8988T (cell line): ENCODE data around the gene AKNAD1.
"Not testable (repeated sequence)": the region's sequence is repeated elsewhere in the genome, so short reads cannot be mapped to it uniquely, and the experiment has no call there.

Experiments used
- DNase-seq: peaks from one replicate; pipeline ENCODE4 v3.0.0; 2011

The AKNAD1 gene

DNA sequence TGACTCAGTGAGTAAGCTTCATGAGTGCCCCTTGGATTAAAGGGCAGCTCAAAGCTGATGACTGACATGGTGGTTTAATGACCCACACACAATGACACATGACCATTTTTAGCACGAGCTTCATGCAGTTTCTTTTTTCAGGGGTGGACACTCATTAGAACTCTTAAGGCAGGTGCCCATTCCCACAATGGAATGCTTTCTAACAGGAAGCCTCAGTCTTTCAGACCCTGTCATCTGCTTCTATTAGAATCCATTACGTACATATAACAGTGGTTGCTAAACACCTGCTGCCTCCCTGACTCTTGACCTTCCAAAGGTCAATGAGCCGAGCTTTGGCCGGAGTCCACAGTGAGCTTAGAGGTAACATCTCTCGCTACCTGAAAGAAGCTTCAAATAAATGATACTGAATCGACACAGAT lies 27.4 kb downstream of the AKNAD1 start:
- DNase-seq, result no peak

DNA sequence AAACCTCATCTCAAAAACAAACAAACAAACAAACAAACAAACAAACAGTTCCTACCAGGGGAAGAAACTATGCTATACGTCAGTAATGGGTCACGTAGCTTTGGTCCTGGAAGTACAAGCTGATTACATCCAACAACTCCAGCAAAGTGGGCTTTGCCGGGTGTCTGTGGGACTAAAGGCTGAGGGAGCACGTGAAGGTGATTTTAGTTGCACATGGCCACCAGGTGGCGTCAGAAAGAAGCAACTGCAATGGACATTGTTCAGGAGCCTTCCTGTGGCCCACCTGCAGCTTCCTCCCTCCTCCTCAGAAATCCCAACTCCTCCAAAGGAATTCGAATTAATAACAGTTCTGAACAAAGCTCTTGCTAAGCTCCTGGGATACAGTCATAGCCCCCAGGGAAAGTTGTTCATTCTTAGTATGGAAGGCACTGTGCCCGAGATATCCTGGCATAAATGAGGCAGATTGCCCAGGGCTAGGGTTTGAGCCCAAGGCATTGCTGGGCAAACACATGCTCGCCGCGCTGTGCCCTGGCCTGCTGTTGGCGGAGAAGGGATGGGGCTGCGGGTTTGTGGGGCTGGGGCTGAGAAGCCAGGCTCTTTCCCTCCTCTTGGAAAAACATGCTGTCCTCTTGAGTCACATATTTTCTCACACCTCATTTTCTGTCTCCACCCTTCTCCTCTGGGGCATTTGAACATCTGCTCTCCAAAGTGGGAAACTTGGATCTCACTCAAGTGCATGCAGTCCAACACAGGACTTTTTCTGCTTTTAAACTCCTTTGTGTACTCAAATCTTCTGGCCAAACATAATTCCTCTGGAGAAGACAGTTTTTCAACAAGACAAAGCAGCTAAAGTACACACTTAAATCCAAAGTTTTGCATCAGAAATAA lies 28.6 kb downstream of the AKNAD1 start:
- DNase-seq, result peak; percentile 45

DNA sequence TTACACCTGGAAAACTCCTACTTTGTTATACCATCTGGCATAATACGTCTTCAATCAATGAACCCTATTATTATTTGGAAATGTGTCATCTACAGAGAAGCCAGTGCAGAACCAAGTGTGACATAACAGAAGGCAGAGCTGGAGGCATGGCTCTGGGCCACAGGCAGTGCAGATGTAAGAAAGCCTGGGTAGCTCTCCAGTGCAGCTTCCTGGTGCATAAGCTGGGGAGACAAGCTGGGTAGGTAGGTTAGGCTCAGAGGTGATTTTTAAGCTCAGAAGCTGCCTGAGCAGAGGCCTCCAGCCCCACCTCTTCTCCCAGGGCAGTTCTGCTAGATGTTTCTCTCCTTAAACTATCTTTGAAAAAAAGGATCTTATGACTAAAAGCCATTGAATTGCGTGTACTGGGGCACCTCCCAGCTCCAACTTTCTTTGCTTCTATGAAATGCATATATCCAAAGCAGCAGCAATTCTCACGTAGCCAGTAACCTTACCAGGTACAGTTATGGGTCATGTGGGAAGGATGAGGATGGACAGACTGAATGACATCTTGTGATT lies 30.7 kb downstream of the AKNAD1 start:
- DNase-seq, result no peak

DNA sequence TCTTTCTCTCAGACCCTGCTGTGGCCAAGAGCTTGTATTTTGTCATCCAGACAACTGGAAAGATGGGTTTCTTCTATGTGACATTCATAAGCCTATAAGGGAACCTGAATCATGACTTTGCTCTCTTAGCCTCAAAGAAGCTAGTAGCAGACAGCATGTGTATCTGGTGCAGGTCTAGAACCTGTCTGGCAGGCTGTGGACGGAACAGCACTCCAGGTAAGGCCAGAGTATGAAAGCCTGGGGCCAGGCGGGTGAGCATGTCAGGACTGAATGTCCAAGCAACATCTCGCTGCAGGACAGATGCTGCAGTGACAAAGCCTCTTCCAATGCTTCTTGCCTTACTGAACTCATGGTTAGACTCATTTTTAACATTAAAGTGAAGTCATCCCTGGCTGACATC lies 32.8 kb downstream of the AKNAD1 start:
- DNase-seq, result no peak

DNA sequence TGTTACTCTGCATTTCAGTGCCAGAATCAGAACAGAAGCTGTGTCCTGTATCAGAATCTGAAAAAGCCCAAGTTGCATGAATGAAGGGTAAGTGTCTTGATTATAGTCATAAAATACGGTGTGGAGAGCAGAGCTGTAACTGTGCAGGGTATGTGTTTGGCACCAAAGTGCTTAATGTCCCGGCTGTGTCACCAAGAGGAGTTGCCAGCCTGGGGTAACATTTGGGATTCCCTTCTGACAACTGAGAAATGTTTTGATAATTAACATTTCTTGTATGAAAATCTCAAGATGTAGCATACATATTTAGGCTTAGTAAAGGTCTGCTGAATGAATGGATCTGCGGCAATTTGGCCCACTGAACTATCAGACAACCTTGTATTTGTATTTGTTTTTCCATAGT lies 33.3 kb downstream of the AKNAD1 start:
- no peak for DNase-seq

DNA sequence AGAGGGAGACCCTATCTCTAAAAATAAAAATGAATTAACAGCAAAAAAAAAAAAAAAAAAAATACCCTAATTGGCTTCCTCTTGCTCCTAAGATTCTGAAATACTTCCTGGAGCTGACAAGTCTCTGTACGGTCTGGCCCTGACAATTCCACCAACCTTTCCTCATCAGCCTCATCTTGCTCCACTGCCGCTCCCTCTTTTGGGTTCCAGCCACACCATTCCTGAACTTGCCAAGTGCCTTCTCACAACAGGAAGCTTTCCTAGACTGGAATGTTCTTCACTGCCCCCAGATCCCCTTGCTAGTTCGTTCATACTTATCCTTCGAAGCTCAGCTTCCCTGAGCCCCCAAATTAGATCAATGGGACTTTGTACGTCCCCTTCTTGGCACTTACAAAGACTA lies 37.0 kb downstream of the AKNAD1 start:
- no peak for DNase-seq

DNA sequence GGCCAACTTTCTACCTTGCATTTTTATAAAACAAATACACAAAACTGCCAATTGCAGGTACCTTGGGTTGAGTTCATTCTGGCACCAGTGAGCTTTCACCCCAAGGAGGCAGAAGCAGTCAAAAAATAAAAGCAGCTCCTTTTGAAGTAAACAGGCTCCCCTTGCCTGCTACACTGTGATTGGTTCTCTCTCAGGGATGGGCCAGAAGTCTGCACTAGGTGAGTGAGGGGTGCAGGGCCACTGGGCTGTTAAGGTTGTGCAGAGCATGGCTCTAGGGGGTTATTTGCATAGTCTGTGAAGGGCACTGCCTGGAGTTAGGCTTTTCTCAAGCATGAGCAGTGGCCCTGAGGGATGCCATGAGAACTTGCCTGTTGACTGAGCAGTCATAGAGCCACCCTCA lies 39.1 kb downstream of the AKNAD1 start:
- no peak for DNase-seq

DNA sequence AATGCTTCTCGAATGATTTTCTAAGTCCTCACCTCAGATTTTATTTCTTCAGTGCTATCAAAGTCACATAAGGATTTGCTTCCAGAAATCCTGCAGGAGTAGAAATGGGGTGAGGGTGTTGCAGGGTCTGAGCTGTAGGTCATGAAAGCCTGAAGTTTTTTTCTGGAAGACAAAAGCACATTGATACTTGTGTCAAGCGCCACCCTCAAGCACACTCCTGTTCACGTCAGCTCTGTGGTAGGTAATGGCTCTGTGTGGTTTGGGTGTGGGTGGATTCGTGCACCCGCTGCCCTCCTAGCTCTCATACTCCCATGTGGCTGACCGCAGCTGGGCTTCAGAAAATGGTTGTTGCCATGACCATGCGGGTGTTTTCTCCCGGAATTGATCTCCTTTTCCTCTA lies 39.9 kb downstream of the AKNAD1 start:
- DNase-seq, result no peak

DNA sequence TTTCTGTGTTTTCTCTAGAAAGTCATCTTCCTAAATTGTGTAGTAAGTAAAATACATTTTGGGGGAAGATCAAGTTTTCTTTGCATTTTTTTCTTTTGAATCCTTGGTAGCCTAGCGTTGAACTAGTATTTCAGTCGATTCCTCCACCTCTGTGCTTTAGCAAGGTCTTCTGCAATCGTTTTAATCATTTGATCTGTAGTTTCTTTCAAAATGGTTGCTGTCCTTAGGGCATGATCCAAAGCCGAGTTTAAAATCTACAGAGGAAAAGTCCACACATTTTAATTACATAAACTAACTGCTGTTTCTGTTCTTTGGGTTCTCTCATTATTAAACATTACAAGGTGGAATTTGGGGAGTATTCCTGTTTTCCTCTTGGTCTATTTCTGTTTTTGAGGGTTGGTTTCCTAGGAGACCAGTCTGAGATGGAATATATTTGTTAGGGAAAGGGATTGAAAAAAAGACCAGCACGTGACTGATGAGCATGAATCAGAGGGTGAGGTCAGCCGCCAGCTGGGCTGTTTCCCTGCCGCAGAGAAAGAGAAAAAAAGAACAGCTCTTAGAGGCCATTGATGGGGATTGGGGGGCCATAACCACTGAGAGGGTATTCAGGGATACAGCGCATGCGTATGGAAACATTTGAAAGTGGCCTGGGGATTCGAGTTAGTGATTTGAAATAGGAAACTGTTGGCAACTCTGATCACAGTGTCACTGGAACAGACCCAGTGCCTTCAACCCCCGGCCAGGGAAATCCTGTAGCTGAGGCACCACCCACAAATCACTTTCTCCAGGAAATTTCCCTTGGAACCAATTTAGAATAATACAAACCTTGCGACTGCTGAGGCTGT lies 40.6 kb downstream of the AKNAD1 start:
- no peak for DNase-seq

DNA sequence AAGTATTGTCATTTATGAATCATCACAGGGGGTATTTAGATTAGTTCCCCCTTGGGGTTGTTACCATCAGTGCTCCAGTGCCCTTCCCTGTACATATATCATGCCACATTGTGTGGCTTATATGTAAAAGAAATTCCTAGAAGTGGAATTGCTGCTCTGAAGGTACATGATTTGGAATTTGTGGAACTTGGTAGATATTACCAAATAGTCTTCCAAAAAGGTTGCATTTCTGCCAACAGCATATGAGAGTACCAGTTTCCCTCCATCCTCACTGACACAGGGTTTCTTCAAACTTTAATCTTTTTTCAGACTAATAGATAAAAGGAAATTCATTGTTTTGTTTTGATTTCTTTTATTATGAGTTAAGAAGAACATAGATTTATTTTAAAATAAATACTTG lies 41.3 kb downstream of the AKNAD1 start:
- DNase-seq, result no peak

DNA sequence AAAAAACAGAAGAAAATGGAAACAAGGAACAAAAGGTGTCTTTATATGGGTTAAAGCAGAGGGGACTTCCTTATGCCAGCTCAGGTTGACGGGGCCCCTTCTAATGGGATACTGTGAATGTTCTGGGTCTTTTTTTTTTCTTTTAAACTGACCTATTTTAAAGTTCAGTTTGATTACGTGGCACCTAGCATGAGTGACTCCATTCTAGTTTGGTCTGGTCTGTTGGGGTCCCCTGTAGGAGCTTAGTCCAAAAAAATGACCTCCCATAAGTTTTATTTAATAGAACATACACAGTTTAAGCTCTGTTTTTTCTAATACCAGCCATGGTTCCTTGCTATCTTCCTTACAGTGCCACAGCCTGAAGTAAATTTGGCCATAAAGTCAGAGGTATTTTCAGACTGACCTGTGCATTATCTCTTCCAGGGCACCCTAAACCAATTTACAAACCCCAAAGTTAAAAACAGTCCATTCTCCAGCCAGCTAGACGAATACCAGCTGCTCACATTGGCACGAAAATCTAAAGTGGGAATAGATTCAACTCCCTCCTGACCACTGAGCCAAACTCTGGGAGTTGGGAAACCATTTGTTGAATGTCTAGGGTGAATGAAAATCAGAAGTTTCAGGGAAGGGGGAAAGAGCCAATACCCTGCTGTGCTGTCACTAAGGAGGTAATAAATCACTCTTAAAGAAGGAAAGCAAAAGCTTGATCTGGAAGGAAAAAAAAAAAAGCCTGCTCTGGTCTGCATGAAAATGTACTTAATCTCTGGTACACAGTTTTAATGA lies 42.4 kb downstream of the AKNAD1 start:
- DNase-seq, result no peak

DNA sequence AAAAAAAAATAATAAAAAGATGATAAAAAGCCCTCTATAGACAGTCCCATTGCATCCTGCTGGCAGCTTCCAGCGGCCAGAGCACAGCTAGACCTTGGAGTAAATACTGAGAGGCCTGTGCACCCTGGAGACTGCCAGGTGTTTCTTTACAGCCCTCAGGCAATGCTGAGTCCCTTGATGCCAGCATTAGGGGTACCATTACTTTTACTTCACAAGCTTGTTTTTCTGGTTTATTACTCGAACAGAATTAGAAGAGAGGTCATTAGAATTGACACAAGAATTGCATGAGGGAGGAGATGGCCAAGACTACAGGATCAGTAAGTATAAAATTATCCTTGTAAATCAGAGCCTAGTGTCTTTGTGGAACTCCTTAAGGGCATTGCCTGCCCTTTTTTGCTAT lies 43.6 kb downstream of the AKNAD1 start:
- DNase-seq, result no peak

DNA sequence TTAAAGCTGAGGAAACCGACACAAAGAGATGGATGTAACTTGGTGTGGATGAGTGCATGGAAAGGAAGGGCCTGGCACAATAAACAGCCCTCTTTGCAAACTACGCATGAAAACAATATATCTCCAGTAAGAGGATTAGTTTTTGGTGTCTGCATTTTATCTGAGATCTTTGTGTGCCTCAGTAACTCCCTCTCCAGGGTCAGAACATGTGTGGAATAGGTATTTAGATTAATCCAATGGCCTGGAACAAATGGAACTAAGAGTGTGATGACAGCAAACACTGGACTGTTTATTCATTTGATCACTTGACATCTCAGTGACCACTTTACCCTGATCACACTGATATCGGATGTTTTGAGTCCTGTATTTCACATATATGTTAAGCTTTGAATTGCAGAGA lies 45.3 kb downstream of the AKNAD1 start:
- DNase-seq, result no peak

DNA sequence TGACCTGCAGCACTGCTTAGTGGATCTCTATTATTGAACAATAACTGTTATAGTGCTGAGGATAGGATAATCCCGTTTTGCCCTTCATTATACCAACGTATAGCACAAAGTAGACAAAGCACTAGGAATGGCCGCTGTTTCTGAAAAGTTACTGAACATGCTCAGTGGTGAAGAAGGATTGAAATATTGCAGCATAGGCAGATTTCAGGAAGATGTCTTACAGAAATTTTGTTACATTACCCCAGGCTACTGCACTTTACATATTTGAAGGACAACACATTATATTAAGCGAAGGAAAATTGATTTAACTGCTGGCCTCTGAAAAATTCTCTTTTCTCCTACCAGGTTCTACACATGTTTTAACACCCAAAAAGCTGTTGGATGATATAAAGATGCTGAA lies 48.5 kb downstream of the AKNAD1 start:
- DNase-seq, result no peak

DNA sequence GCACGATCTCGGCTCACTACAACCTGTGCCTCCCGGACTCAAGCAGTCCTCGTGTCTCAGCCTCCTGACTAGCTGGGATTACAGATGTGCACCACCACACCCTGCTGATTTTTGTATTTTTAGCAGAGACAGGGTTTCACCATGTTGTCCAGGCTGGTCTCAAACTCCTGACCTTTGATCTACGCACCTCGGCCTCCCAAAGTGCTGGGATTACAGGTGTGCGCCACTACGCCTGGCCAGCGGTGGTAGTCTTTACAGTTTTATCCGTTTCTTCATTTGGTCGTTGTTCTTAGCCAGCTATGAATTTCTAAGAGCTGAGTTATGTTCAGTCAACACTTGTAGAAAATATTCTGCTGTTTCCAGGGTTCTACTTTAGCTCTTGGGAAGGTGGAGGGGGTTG lies 53.3 kb downstream of the AKNAD1 start:
- no peak for DNase-seq

DNA sequence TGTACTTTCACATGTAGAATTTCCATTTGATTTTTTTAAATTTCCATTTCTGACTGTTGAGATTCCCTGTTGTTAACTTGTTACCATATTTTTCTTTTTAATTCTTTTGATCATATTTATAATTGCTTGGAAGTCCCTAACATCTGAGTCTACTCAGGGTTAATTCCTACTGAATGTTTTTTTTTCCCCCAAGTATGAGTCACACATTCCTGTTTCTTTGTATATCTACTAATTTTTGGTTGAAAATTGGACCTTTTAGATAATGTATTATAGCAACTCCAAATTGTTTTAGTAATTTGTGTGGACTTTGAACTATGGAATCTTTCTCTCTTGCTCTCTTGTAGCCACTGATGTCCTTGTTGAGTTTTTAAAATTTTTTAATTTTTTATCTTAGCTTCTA lies 55.8 kb downstream of the AKNAD1 start:
- DNase-seq, result no peak

DNA sequence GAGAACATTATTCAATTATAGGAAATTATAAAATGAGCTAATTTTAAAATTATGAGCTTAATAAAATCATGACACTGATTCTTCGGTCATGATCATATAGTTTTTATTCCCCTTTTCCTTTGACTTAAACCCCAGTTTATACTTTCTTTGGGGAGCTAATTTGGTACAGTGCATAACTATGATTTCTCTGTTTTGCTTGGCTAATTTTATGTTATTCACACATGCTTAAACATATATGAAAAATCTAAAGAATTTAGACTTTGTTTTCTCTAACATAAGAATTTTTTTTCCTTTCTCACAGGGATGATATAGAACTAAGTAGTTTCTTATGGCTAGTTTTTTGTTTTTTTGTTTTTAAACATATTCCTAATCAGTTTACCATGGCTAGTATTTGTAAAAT lies 57.9 kb downstream of the AKNAD1 start:
- DNase-seq, result no peak

DNA sequence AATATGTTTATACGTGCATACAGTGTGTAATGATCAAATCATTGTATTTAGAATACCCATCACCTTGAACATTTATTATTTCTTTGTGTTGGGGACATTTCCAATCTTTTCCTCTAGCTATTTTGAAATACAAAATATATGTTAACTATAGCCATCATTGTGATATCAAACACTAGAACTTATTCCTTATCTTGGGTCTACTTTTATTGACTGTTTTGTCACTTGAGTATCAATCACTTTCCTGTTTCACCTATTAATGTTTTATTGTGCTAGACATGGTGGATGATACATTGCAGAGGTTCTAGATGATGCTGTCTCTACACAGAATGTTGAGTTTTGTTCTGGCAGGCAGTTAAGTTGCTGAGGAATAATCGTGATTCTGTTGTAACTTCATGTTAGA lies 64.5 kb downstream of the AKNAD1 start:
- DNase-seq, result no peak

DNA sequence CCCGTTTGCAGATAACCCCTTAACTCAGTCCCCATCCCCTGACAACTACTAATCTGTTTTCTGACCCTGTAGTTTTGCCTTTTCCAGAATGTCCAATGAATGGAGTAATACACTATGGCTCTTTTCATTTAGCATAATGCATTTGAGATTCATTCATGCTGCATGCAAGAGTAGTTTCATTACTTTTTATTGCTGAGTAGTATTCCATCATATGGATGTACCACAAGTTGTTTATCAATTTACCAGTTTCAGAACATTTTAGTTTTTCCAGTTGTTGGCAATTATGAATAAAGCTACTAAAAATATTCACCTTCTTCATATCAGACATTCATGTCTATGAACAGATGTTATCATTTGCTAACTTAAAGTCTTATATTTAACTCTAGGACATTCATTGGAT lies 65.1 kb downstream of the AKNAD1 start:
- no peak for DNase-seq

DNA sequence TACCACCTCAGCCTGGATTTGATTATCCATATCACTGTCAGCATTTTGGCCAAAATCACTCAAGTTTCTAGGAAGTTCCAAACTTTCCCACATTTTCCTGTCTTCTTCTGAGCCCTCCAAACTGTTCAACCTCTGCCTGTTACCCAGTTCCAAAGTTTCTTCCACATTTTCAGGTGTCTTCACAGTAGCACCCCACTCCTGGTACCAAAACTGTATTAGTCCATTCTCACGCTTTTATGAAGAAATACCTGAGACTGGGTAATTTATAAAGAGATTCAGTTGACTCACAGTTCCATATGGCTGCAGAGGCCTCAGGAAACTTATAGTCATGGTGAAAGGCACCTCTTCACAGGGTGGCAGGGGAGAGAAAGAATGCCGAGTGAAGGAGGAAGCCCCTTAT lies 71.0 kb downstream of the AKNAD1 start:
- DNase-seq, result no peak

DNA sequence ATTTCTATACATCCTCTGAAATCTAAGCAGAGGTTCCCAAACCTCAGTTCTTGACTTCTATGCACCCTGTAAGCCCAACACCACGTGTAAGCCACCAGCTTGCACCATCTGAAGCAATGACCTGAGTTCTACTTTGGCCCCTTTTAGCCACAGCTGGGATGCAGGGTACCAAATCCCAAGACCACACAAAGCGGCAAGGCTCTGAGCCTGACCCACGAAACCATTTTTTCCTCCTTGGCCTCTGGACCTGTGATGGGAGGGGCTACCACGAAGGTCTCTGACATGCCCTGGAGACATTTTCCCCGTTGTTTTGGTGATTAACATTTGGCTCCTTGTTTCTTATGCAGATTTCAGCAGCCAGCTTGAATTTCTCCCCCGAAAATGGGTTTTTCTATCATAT lies 71.6 kb downstream of the AKNAD1 start:
- DNase-seq, result no peak

DNA sequence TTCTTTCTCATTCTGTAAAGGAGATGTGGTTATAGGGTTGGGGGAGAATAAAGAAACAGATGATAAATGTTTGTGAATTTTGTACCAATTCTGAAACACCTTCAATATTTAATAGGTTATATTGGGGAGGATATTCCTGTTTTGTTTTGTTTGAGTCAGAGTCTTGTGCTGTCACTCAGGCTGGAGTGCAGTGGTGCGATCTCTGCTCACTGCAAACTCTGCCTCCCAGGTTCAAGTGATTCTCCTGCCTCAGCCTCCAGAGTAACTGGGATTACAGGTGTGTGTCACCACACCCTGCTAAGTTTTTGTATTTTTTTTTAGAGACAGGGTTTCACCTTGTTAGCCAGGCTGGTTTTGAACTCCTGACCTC lies 75.3 kb downstream of the AKNAD1 start:
- DNase-seq, result not testable (repeated sequence)

DNA sequence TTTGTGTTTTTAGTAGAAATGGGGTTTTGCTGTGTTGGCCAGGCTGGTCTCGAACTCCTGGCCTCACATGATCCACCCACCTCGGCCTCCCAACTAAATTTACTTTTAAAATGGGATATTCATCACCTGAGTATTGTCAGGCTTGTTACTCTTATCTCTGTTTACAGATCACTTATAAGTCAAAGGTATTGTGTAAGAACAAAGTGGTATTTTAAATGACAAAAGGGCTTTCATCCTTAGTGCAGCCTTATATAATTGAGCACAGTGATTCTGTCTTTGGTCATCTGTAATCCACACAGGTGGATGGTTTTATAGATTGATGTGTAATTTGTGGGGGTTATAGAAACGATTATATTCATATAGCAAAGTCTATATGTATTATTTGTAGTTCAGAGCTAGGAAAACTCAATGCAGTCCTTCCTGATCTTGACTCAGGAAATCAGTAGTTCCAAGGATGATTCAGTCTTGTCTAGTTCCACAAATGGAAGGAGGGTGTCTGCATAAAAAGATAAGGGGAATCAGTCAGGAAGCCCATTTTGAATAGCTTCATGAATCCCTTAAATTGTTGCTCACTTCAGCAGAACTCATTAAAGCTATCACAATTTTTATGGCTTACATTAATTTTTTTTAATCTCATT lies 75.8 kb downstream of the AKNAD1 start:
- no peak for DNase-seq
